ENCODE results near the gene TMEM218. TPM values are rescaled to one million over a fixed set of nuclear protein-coding genes. Genes with fewer than 3 reads are reported as not detected.

Gene TMEM218
- total RNA-seq, 1 donor from 2014 or later, result 33.2 TPM

DNA sequence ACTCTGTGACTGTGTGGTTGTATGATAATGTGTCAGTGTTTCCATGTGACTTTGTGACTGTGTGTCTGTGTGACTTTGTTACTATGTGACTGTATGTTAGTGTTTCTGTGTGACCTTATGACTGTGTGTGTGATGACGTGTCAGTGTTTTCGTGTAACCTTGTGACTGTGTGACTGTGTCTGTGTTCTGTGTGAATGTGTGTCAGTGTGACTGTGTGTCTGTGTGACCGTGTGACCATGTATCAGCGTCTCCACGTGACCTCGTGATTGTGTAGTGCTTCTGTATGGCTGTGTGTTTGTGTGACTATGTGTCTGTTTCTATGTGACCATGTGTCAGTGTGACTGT lies 43.6 kb upstream of the TMEM218 start:
- TF ChIP-seq, protein P1, sequence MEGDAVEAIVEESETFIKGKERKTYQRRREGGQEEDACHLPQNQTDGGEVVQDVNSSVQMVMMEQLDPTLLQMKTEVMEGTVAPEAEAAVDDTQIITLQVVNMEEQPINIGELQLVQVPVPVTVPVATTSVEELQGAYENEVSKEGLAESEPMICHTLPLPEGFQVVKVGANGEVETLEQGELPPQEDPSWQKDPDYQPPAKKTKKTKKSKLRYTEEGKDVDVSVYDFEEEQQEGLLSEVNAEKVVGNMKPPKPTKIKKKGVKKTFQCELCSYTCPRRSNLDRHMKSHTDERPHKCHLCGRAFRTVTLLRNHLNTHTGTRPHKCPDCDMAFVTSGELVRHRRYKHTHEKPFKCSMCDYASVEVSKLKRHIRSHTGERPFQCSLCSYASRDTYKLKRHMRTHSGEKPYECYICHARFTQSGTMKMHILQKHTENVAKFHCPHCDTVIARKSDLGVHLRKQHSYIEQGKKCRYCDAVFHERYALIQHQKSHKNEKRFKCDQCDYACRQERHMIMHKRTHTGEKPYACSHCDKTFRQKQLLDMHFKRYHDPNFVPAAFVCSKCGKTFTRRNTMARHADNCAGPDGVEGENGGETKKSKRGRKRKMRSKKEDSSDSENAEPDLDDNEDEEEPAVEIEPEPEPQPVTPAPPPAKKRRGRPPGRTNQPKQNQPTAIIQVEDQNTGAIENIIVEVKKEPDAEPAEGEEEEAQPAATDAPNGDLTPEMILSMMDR (conservative IDR thresholded peaks at IDR 0.05), result no peak
- H3K27ac Mint-ChIP-seq, result no peak overlapping the region
- no peak for DNase-seq (ENCODE audit: extremely low spot score, unreplicated experiment)
- H3K4me3 Mint-ChIP-seq, result no peak overlapping the region
- H3K27me3 Mint-ChIP-seq, result peaks cover 42% of the 10 kb centered on the region
- peaks cover 42% of the 10 kb centered on the region for H3K4me1 Mint-ChIP-seq (ENCODE audit: unreplicated experiment)
- H3K9me3 Mint-ChIP-seq, result no peaks in the 10 kb centered on the region
- peaks cover 4% of the 10 kb centered on the region for H3K36me3 Mint-ChIP-seq

DNA sequence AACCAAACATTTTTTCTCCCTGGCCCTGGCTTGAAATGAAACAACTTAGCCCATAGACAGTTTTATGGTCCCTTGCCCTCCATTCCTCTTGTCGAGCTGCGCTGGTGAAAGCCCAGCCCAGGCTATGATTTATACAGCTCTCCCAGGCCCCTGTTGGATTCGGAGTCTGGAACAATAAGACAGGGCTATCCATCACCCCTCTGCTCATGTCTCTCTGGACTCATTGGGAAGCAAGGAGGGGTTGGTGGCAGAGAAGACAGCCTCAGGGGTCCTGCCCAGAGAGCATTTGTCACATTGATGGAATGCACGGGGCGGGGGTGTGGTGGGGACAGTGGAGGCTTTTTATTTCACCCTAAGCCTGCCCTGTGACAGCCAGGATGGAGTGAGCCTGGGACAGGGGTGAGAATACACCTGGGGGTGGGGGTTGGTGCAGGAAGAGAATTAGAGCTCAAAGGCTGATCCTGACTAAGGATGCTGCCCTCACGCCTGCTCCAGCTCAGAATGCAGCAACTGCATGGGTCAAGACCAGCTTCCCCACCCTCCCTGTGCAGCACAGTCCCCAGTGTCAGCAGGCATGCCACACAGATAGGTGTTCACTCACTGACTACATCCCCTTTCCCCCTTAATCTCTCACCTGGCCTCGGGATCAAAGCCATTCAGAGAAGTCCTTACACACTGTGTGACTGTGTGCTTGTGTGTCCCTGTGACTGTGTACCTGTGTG lies 43.1 kb upstream of the TMEM218 start:
- H3K9me3 Mint-ChIP-seq, result no peaks in the 10 kb centered on the region
- TF ChIP-seq, protein P1 (conservative IDR thresholded peaks at IDR 0.05), result no peak
- H3K4me1 Mint-ChIP-seq (ENCODE audit: unreplicated experiment), result peaks cover 42% of the 10 kb centered on the region
- peaks cover 4% of the 10 kb centered on the region for H3K36me3 Mint-ChIP-seq
- H3K4me3 Mint-ChIP-seq, result no peak overlapping the region
- peaks cover 44% of the 10 kb centered on the region for H3K27me3 Mint-ChIP-seq
- peak overlapping the region; percentile 2 for H3K27ac Mint-ChIP-seq
- DNase-seq (ENCODE audit: extremely low spot score, unreplicated experiment), result no peak

- Mint-ChIP-seq H3K4me3 (no peak overlapping the region), H3K4me1 (ENCODE audit: unreplicated experiment) (peaks cover 42% of the 10 kb centered on the region), H3K9me3 (no peaks in the 10 kb centered on the region), H3K27me3 (peaks cover 45% of the 10 kb centered on the region), H3K27ac (peak overlapping the region; percentile 2), H3K36me3 (peaks cover 4% of the 10 kb centered on the region)
- TF ChIP-seq, protein P1 (conservative IDR thresholded peaks at IDR 0.05), result no peak
- DNase-seq (ENCODE audit: extremely low spot score, unreplicated experiment), result no peak
Measured at GRCh38 chr11:125153837-125154236, 42.4 kb upstream of the TMEM218 start.

- H3K27ac Mint-ChIP-seq, result no peak overlapping the region
- DNase-seq (ENCODE audit: extremely low spot score, unreplicated experiment), result no peak
- H3K9me3 Mint-ChIP-seq, result no peaks in the 10 kb centered on the region
- H3K4me3 Mint-ChIP-seq, result no peak overlapping the region
- H3K4me1 Mint-ChIP-seq (ENCODE audit: unreplicated experiment), result peaks cover 10% of the 10 kb centered on the region
- peaks cover 42% of the 10 kb centered on the region for H3K27me3 Mint-ChIP-seq
- H3K36me3 Mint-ChIP-seq, result no peaks in the 10 kb centered on the region
- TF ChIP-seq, protein P1 (conservative IDR thresholded peaks at IDR 0.05), result no peak
Measured at GRCh38 chr11:125148743-125149142, 37.3 kb upstream of the TMEM218 start.

DNA sequence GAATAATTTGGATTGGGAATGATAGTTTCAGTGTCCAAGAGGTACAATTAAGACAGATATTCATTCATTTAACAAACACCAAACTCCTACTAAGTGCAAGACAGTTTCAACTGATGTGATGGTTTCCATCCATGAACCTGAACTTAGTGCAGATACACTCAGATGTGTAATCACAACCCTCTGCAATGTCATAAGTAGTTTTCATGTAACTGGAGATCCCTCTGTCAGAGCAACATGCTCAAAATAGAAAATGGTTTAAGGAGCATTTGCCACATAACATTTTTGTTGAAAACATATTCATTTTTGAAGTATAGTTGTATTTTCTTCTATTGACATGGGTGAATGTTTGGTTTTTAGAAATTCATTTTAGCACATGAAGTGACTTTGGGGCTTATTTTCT lies 36.6 kb upstream of the TMEM218 start:
- no peak for DNase-seq (ENCODE audit: extremely low spot score, unreplicated experiment)
- TF ChIP-seq, protein P1 (conservative IDR thresholded peaks at IDR 0.05), result no peak
- Mint-ChIP-seq H3K4me3 (no peak overlapping the region), H3K36me3 (no peaks in the 10 kb centered on the region), H3K27me3 (peaks cover 37% of the 10 kb centered on the region), H3K9me3 (no peaks in the 10 kb centered on the region), H3K27ac (no peak overlapping the region), H3K4me1 (ENCODE audit: unreplicated experiment) (peaks cover 9% of the 10 kb centered on the region)
